ENCODE results near the gene ACKR1.

- TF ChIP-seq POLR2A (IDR thresholded peaks at IDR 0.05) (no peak), CTCF (IDR thresholded peaks at IDR 0.05) (no peak)
Measured at GRCh38 chr1:159209061-159209460, 4.4 kb downstream of the ACKR1 start.

All from adrenal gland (tissue), 5 donors.